GM21390 (cell line): ENCODE data around the gene REG4.
"Not testable (repeated sequence)": the region's sequence is repeated elsewhere in the genome, so short reads cannot be mapped to it uniquely, and the experiment has no call there.

Experiments
- ATAC-seq: cut with Tn5 transposase; IDR thresholded peaks from one replicate; pipeline ENCODE4 v1.9.1; 2021; ENCODE audit not compliant: unreplicated experiment

The REG4 gene

DNA sequence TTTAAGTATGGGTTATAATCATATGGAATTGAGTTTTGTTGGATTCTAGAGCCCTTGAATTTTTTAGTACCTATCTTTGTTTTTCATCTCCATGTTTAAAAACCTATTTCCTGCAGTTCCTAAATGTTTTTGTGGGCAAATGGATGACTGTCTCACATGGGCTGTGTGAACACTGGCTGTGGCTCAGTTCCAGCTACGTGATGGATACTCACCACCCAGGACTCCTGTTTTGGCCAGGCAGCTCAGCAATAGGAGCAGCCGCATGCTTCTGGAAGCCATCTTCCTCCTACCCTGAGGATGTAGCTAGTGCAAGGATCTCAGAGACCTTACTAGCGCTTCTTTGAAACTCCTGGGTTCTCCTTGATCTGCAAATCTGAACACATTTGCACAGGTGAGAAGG is 2.8 kb downstream of the REG4 start:
- ATAC-seq = no peak

DNA sequence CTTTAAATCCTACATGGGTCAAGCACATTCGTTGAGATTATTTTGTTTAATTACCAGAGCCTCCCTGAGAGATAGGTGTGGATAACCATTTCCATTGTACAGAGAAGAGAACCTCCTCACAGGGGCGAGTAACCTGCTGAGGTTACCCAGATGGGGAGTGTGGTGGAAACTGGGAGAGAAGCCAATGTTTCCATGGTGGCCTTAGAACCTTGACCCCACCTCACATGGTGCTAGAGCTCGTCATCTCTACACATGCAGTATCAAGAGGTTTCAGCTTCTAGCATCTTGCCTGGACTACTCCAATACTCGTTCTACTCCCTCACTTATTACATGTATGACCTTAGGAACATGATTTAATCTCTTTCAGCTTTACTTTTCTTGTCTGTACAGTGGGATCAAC is 4.8 kb downstream of the REG4 start:
- no peak for ATAC-seq

DNA sequence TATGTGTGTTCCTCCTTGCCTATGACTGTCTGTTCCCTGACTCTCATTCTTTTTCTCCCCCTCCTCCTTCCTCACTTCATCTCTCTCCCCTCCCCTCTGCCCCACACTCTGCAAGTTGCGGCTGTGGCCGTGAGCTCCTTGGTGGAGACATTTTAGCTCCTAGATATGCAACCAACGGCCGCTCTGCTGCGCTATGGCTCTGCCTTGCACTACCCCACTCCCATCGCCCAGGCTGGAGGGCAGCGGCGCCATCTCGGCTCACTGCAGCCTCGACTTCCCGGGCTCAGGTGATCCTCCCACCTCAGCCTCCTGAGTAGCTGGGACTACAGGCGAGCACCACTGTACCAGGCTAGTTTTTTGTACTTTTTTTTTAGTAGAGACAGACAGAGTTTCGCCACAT is 5.5 kb downstream of the REG4 start:
- ATAC-seq = no peak

DNA sequence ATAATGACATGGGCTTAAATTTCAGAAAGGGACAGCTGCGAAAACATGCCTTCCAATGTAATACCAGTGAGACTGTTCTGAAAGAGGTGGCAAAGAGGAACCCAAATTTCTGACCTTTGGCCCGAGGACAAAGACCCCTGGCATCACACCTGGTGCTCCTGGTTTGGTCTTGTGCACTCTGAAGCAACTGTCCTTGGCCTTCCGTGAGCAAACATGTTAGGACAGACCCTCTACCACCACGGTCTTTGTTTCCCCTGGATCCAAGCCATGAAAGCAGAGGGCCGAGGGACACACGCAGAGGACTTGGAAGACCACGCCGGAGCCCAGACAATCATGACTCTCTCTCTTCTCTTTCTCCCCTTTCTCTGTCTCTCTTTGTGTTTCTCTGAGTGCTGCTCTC is 6.0 kb downstream of the REG4 start:
- ATAC-seq = no peak

DNA sequence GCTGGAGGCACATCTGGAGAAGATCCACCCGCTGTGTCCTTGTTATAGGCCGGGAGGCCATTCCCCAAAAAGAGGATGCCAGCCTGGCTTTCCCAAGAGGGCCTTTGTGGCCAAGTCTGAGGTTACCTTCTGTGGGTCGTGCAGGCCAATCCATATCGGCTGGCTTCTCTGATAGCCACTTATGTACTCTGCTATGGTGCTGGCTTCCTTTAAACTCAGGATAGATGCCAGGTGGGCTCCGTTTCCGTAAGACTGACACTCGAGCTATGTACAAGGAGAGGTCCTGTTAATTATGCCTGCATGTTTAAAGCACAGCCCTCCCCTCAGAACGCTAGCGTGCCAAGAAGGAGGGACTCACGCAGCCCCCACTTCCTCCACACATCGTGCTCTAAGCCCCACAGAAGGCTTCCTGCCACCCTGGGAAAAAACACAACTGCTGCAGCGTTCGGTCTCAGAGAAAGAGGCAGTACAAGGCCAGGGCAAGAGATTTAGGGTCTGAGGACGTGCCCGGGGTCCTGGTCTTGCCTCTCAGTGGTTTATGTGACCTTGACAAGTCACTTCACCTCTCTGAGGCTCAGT is 11.6 kb downstream of the REG4 start:
- ATAC-seq = no peak

DNA sequence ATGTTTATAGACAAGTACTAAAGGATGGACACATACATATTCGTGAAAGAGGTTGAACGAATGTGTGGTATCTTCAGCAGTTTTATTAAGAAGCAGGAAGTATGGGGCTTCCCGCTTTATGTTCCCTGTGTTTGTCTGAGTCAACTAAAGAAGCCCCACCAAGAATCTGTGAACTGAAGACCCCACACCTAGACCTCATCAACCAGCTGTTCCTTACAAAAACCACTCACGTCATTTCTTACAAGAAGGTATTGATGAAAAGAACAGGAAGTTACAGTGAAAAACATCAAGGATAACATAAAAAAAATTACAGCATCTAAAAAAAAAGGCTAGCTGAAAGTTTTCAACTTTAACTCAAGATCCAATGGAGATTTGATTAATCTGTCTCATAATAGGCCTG is 12.3 kb downstream of the REG4 start:
- ATAC-seq = no peak

DNA sequence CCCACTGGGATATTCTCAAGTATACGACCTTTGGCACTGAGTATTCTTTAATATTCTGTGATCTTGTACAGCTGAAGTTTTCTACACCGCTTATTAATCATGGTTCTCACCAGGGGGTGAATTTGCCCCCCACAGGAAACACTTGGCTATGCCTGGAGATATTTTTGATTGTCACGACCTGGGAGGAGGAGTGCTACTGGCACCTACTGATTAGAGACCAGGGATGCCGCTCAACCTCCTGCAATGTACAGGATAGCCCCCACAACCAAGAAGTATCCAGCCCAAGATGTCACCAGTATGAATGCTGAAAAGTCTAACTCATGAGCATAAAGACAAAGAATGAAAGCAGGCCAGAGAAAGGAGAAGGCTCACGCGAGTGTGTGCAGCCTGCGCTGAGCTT is 13.7 kb downstream of the REG4 start:
- no peak for ATAC-seq

DNA sequence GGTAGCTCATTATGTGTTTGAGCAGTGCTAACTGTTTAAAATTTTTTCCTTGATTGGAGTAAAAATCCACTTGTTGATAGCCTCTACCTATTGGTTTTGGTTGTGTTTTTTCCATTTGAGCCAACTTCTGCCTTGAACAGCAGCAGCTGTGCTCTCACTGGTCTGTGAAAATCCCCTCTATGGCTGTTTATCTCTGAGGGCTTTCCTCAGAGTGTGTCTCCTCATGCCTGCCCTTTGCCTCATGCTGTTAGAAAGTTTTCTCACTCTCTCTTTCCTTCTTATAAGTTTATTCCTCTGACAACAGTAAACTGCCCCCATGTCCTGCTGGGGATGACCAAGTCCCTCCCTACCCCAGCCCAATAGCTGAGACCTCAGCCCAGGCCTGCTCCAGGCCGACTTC is 14.1 kb downstream of the REG4 start:
- ATAC-seq = no peak

DNA sequence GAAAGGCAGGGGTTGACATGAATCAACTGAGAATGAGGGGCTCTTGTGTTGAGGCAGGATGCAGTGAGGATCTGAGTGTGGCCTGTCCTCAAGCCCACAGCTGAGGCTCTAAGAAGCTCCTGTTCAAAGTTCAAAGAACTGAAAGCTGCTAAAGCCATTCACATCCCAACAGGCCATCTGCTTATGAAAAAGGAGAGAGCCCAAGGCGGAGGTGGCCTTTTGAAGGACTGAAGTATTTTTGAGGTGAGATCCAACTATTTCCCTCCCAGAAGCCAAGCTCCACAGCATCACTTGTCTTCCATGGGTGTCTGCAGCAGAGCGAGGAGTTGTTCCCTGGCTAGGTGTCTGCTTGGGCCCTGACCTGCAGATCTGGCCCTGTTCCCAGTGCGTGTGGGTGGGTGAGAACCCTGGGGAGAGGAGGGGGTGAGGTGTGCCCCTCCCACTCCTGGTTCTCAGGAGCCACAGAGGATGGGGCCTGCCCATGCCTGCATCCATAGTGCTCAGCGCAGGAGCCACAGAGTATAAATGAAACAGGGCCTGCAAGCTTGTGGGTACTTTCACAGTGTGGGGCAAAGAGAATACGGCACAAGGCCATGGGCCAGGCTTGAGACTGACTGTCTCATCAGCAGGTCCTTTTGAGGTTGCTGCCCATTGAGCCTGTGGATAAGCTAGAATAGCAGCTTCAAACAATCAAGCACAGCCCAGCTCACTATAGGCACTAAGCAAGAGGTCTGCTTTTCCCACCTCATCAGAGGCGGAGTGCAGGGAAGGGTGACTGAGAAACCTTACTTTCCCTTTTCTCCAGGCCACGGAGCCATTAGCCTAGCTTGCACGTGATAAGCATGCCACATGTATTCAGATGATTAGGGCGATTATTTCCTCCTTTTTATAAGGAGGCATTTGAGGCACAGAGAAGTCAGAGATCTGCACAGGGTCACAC is 15.7 kb downstream of the REG4 start:
- ATAC-seq = no peak

DNA sequence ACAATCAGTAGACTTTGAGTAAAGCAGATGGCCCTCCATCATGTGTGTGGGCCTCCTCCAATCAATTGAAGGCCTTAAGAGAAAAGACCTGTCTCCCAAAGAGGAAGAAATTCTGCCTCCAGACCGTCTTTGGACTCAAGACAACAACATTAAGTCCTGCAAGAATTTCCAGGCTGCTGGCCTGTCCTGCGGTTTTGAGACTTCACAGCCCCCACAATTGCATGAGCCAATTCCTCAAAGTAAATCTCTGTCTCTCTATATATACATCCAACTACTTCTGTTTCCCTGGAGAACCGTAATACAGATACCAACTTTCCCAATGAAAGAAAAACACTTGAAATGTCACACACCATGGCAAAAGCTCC is 16.4 kb downstream of the REG4 start:
- ATAC-seq = no peak

DNA sequence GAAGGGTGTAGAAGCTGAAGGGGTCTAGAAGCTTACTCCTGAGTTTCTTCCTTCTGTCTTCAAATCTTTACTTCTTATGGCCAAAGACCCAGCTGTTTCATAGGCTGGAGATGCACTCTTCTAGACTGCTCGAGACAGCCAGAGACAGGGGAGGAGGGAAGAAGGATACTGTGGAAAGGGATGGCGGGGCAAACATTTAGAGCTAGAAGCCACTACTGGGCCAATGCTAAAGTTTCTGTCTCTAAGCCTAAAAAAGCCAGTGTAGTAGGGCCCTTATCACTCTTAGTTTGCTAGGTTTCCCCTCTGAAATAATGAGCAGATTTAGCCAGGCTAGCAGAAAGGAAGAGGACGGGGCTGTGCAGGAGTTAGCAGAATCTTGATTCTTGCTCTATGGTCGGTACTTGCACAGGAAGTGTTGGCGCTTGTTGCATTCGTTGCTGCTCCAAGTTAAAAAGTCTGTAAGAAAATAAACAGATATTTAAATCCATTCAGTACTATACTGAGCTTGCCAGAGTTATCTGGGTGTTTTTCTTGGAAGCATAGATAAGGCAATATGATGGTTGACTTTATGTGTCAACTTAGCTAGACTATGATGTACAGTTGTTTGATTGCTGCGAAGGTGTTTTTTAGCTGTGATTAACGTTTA is 16.9 kb downstream of the REG4 start:
- ATAC-seq = no peak

DNA sequence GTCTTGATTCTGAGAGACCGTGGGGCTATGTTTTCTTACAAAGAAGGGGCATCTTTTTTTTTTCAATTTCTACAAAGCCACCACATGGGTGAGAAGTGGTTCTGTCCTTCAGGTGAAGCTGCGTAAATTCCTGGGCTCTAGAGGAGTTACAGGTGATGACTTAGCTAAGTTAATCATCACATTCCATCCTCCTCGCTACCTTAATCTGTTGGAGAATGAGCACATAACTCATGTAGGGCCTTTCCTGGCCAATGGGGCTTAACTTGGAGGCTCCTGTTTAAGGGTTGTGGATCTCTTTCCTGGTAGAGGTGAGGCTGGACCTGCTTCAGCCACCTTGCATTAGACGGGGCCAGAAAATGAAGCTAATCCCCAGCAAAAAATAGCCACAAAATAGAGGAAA is 19.9 kb downstream of the REG4 start:
- ATAC-seq = no peak

DNA sequence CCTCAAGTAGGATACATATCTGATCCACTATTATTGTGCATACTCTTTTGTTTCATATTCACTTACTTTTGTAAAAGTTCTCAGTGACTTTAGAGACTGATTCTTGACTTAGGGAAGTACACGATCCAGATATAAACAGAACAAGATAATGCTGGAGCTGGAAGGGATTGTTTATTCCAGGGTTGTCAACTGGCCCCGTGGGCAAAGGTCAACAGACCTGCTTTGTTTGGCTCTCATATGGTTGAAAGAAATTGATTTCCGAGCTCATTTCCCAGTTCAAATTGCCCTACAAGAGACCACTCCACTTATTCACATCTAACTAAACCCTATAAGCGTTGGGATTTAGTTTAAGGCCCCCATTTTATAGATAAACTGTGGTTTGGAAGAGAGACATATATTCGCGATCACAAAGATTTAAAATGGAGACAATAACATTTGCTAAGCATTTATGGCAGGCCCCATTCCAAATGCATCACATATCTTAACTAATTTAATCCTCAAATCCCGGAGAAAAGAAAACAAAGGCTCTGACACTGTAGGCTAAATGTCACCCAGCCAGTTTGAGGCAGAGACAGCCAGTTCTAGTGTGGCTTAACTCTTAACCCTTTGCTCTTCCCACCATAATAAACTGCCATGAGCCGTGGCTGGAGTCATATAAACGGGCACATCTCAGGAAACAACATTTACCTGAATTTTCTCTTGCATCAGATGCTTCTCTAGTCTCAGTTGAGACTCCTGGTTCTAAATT is 20.6 kb downstream of the REG4 start:
- no peak for ATAC-seq

DNA sequence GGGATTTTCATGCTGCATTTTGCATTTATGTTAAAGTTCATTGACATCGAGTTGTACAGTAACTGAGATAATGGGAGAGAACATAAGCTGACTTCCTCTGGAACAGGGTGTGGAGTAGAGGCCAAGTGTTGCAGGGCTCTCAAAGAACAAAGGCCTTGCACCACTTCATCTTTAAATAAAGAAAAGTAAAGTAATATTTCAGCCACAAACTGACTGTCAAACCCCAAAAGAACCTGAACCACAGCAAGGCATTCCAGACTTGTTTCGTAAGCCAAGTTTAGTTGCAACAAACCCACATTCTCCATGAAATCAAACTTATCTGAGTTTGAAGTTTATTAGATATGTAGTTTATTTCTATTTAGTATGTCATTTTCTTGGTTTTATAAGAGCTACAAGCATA is 23.5 kb downstream of the REG4 start:
- ATAC-seq = no peak

DNA sequence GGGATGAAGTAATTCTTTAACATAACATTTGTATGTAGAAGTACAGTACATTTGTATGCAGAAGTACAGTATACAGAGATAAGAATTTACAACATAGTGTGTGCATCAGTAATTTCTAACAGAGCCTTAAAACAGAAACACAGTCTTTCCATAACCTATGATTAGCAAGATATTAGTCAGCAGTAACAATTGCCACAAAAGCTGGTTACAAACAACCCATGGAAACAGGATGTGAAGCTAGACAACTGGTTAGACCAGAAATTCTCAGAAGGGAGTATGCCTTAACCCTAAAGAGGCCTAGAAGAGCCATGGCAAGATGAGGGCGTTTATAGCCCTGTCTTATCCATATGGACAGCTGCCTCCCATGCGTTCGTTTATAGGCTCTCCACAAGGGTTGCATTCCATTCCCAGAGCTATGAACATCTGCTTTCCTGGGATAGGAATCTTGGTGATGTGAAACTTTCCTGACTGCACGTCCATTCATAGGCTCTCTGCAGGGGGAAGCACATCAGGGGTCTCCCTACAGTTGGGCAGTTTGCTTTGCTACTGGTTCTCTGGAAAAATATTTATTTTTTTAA is 24.7 kb downstream of the REG4 start:
- not testable (repeated sequence) for ATAC-seq

DNA sequence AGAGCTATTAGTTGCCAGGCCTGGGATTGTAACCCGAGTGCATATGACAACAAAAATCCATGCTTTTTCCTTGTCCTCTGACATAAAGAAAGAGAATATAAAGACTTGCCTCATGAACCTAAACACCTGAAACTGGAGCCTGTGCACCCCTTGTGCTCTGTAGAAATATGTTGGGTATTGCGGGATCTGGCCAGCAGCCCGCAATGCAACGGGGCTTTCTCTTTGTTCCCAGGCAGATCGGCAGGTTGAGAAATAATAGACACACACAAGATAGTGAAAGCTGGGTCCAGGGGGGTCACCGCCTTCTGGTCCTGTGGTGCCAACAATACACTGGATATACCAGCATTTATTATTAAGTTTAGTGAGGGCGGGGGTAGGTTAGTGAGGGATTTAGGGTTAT is 25.2 kb downstream of the REG4 start:
- not testable (repeated sequence) for ATAC-seq

DNA sequence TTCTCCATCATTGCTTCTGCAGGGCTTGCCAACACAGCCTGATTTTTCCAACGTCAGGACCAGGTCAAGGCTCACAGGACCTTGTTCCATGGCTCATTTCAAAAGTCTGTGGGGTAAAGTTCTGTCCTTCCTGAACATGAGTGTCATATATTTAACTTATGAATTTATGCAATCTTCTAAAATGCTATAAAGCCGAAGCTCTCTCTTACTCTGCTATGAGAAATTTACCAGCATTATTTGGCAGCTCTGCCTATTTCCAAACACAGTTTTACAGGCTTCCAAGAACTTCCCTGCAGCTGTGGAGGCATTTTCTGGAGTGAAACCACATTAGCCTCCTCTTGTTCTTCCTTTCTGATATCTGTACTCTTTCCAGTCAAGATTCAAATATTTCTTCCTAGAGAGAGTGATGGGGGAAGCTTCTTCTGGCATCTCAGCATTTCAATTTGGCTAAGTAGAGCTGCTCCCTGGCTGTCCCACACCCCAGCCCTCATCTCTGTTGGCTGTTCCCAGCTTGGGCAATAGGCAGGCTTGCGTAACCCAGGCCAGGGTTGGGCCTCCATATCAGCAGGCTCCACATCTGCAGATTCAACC is 27.0 kb downstream of the REG4 start:
- ATAC-seq = no peak

DNA sequence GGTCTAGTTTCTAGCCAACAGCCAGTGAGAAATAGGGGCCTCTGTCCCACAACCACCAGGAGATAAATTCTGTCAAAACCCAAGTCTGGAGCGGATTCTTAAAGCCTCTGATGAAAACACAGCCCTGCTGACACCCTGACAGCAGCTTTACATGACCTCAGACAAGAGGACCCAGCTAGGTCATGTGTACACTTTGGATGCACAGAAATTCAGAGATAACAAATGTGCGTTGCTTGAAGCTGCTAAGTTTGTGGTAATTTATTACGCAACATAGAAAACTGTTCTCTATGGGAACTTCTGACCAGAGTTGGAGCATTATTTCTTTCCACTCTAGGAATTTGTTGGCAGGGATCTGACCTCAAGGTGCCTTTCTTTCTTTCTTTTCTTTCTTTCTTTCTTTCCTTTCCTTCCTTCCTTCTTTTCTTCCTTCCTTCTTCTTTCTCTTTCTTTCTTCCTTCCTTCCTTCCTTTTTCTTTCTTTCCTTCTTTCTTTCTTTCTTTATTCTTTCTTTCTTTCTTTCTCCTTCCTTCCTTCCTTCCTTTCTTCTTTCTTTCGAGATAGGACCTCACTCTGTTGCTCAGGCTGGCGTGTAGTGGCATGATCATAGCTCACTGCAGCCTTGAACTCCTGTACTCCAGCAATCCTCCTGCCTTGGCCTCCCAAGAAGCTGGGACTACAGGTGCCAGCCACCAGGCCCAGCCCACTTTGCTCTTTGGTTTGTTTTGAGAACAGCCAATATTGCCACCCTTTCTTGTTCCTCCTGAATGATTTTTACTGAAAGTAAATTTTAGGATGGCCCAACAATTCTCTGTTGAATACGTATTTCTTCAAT is 27.7 kb downstream of the REG4 start:
- ATAC-seq = no peak

DNA sequence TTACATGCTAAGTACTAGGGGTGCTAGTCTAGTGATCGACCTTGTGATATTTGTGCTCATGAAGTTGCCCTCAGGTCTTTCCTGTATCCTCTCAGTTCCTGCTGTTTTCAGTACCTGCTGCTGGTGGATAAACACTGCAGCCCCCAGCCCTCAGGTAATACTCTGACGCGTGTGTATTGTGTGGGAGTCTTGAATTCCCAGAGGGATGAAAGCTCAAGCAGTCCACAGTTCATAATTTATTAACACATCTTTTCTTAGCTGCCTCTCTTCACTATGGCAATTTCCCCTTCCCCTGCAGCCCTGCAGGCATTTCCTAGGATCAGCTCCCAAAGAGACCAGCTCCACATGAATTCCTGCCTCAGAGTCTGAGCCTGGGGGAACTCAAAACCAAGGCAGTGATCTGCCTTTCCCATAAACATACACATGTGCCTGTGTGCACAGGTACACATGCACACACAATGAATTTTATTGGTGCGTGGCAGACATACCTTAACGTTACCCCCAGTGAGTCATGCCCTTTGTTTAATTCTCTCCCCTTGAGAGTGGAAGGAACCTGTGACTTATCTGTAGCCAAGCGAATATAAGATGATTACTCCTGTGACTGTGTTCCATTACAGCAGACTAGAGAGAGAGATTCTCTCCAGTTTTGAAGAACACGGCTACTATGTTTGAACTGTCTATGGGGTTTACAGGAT is 28.5 kb downstream of the REG4 start:
- ATAC-seq = no peak
